HUES6 (cell line): Measurements from ENCODE around the gene SFXN1.

Experiments used
- H3K27ac ChIP-seq: 2 replicates; pipeline ENCODE4 v1.7.0; 2013; ENCODE audit warnings: low read depth, mild to moderate bottlenecking, low read length, inconsistent platforms
- H3K27me3 ChIP-seq: 2 replicates; pipeline ENCODE4 v1.6.1; 2013; ENCODE audit warnings: low read length; ENCODE audit not compliant: control insufficient read depth, insufficient read depth
- H3K36me3 ChIP-seq: 2 replicates; pipeline ENCODE4 v1.6.1; 2013; ENCODE audit warnings: low read length; ENCODE audit not compliant: control insufficient read depth, insufficient read depth
- H3K4me1 ChIP-seq: 2 replicates; pipeline ENCODE4 v1.6.1; 2013; ENCODE audit warnings: low read length; ENCODE audit not compliant: control insufficient read depth, insufficient read depth
- H3K4me3 ChIP-seq: 2 replicates; pipeline ENCODE4 v1.5.1; 2013; ENCODE audit warnings: low read depth, low read length
- H3K9ac ChIP-seq: one replicate; pipeline ENCODE4 v1.6.1; 2013; ENCODE audit warnings: mild to moderate bottlenecking, low read length
- H3K9me3 ChIP-seq: 2 replicates; pipeline ENCODE4 v1.6.1; 2013; ENCODE audit warnings: low read depth, low read length; ENCODE audit not compliant: control insufficient read depth, insufficient read depth

The SFXN1 gene

DNA sequence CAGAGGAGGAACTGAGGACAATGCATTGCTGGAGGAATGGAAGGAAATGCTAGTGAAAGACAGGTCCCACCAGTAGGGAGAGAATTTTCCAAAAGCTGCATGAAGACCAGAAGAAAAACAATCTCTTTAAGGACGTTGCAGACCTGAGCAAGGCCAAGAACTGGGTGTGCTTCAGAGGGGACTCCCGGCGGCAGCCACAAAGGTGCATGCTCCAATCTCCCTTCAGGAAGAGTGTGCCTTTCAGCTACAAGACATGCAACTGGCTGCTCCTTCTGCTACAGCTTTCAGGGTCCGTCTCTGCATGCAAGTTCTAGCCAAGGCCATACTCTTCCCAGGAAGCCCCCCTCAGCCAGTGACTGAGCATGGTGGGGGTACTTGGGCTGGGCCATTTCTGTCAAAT lies 62.9 kb downstream of the SFXN1 start:
- Histone ChIP-seq H3K27ac (no peak overlapping the region), H3K9ac (no peak overlapping the region), H3K36me3 (no peaks in the 10 kb centered on the region), H3K4me1 (peaks cover 11% of the 10 kb centered on the region), H3K9me3 (no peaks in the 10 kb centered on the region), H3K4me3 (no peak overlapping the region), H3K27me3 (no peaks in the 10 kb centered on the region)

DNA sequence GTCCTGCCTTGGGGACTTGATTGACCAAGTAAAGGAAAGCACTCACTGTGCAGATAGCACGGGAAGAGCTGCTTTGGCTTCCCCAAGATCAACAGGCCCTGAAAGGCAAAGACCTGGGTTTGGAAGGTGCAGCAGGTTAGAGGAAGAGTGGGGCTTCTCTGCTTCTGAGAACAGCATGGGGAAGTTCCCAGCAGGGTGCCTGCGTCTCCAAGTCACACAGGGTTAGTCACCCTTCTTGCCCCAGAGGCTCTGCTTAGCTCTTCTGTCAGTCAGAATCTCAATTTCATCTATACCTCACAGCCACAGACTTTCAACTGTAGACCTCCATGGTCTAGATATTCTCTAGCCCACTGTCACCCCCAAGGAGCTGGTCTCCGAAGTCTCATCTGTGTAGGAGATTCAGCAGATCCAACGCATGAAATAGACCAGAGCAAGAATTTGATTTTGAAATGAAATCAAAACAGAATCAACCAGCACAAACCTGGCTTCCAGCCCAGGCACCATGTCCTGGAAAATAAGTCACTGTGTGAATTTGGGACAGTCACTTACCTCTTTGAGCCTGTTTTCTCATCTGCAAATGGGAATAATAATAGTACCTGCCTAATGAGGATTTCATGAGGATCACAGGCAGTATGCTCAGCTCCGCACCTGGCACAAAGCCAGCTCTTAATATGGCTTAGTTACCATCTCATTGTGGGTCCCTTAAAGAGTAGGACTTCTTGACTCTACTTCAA lies 64.0 kb downstream of the SFXN1 start:
- no peaks in the 10 kb centered on the region for H3K9me3 ChIP-seq
- no peak overlapping the region for H3K9ac ChIP-seq
- H3K36me3 ChIP-seq = no peaks in the 10 kb centered on the region
- H3K4me1 ChIP-seq = peaks cover 17% of the 10 kb centered on the region
- H3K27me3 ChIP-seq = no peaks in the 10 kb centered on the region
- H3K27ac ChIP-seq = no peak overlapping the region
- H3K4me3 ChIP-seq = no peak overlapping the region

DNA sequence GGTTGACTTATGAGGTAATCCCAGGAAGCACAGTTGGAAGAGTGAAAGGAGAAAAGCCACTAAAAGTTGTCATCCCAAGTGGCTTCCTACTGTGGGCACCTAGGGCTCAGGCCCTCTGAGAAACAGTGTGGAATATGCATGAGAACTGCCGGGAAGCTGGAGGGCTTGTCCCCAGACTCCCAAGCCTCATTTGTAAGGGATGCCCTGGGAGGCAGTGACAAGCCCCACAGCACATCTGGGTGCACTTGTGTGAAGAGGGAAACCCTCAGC lies 64.5 kb downstream of the SFXN1 start:
- Histone ChIP-seq H3K4me1 (peaks cover 22% of the 10 kb centered on the region), H3K9ac (no peak overlapping the region), H3K27ac (no peak overlapping the region), H3K27me3 (no peaks in the 10 kb centered on the region), H3K4me3 (no peak overlapping the region), H3K36me3 (no peaks in the 10 kb centered on the region), H3K9me3 (no peaks in the 10 kb centered on the region)

DNA sequence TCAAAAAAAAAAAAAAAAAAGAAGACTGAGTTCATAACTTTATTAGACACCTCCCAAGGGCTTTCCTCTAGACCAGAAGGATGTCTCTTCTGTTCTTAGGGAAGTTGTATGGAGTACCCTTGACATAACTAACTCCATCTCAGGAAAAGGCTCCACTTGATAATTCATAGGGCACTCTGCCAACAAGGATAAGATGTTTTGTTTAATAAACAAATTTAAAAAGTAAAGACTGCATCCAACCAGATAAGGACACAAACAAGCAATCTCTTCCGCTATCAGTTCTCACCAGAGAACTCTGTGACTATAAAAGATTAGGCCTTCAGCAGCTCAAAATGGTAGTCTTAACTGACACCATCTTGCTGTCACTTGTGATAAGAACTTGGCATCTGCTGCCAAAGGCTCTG lies 65.8 kb downstream of the SFXN1 start:
- Histone ChIP-seq H3K27me3 (no peaks in the 10 kb centered on the region), H3K36me3 (no peaks in the 10 kb centered on the region), H3K27ac (no peak overlapping the region), H3K9me3 (no peaks in the 10 kb centered on the region), H3K4me3 (no peak overlapping the region), H3K9ac (no peak overlapping the region), H3K4me1 (peaks cover 34% of the 10 kb centered on the region)

DNA sequence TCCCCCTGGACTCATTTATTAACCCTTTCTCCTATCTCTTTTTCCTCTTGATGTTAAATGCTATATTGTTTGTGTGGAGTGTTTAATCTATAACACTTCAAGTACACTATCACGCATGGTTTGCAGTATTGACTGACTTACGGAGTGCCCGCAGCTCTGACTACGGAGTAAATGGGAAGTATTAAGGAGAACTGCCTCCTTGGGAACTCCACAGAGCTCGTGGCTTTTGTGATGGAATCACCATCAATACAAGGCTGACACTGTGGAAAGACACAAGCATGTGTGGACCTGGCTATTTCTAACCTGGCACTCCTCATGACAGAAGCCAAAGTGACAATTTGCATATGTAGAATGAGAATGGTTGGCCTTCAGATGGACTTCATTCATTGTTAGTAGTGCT lies 66.2 kb downstream of the SFXN1 start:
- no peak overlapping the region for H3K27ac ChIP-seq
- H3K4me3 ChIP-seq = no peak overlapping the region
- H3K36me3 ChIP-seq = no peaks in the 10 kb centered on the region
- H3K4me1 ChIP-seq = peaks cover 36% of the 10 kb centered on the region
- H3K27me3 ChIP-seq = no peaks in the 10 kb centered on the region
- H3K9me3 ChIP-seq = no peaks in the 10 kb centered on the region
- H3K9ac ChIP-seq = no peak overlapping the region

DNA sequence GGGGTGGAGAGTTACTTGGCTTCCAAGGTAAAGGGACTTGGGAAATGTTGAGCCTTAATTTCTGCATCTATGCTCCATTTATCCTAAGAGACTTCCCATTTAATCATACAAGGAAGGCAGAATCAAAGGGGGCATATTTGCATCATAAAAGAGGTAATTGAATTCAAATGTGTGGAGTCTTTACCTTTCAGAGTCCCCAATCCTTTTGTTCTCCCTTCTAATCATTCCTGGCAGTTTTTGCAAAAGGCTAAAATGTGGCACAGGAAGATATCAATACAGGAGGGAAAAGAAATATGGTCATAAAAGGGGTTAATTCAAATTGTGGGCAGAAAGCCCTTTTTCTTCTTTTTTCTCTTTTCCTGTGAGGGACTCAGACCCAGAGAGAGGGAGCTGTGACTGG lies 69.5 kb downstream of the SFXN1 start:
- Histone ChIP-seq H3K4me3 (peak overlapping the region; percentile 6; the same call in 1 of the 2 replicates), H3K9ac (peak overlapping the region; percentile 68), H3K27me3 (no peaks in the 10 kb centered on the region), H3K4me1 (peaks cover 29% of the 10 kb centered on the region), H3K27ac (peak overlapping the region; percentile 80), H3K36me3 (no peaks in the 10 kb centered on the region), H3K9me3 (no peaks in the 10 kb centered on the region)

DNA sequence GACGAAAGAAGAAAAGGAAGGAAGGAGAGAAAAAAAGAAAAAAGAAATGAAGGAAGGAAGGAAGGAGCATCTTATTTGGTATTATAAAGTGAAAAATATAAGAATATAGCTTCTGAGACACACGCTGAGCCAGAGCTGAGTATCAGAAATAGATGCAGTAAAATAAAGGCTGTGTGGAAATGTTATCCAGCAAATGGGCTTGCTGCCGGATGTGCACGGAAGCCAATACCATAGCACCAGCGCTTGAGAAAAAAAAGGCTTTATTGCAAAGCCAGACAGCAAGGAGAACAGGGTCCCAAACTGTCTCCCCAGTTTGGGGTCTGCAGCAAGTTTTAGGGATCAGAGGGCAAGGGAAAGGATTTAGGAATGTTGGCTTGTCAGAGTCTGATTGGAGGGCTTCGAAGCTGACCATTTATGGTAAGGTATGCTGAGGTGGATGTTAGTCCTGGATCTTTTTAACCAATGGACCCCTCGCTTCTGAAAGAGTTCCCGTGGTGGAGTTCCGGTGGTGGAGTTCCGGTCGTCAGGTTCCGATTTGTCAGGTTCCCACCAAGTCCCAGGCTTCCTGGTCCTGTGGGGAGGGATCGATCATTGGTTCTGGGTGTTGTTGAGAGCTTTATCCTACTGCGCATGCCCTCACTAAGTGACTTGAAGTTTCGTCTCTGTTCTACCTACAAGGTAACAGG lies 70.4 kb downstream of the SFXN1 start:
- H3K27ac ChIP-seq = peak overlapping the region; percentile 80
- no peaks in the 10 kb centered on the region for H3K27me3 ChIP-seq
- H3K9ac ChIP-seq = peak overlapping the region; percentile 68
- H3K4me1 ChIP-seq = peaks cover 29% of the 10 kb centered on the region
- no peaks in the 10 kb centered on the region for H3K9me3 ChIP-seq
- no peak overlapping the region for H3K4me3 ChIP-seq
- H3K36me3 ChIP-seq = no peaks in the 10 kb centered on the region

DNA sequence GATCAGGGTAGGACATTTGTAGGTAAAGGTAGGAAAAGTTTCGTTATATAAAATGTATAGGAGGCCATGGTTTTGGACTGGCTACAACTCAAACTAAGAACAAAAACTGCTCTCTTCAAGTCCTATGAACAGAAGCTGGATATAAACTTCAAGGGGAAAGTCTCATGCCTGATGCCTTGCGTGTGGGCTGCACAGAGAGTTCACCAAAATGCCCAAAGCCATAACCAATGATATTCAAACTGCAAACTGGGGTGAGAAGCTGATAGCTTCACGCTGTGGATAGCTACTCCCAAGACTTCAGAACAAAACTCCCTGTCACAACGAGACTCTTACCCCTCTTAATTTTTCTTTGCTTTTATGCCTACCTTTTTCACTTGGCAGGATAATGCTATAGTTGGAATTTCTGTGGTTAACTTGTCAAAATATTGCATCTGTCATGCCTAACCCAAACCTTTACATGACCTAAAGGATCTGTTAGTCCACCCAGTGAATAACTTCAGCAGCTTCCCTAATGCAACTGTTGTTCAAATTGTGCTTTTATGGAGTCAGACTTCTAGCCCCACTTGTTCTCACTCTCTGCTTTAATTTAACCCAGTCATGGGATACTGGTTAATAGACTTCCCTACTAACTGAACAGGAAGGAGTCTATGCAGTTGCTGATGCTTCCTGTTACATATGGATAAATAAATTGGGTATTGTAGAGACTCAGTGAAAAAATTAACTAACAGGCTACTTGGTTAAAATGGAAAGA lies 71.9 kb downstream of the SFXN1 start:
- Histone ChIP-seq H3K9ac (no peak overlapping the region), H3K27me3 (no peaks in the 10 kb centered on the region), H3K4me1 (peaks cover 32% of the 10 kb centered on the region)

DNA sequence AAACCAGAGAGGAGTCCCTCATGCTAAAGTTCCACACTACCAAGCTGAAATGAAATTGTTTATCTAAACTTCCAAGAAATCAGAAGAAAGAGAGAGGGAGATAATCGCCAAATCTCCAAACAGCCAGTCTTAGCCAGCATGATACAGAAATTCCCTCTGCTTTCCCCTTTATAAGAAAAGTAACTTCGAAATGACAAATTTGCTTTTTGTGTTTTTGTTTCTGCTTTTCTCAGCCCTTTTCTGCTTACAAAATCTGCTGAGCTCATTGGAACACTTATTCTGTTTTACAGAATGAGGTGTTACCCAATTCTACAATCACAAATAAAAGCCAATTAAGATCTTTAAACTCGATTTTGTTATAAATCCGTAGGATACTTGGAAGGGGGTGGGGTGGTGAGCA lies 72.9 kb downstream of the SFXN1 start:
- Histone ChIP-seq H3K4me1 (peaks cover 32% of the 10 kb centered on the region), H3K9ac (no peak overlapping the region), H3K4me3 (no peak overlapping the region), H3K27ac (no peak overlapping the region), H3K36me3 (no peaks in the 10 kb centered on the region), H3K9me3 (no peaks in the 10 kb centered on the region), H3K27me3 (no peaks in the 10 kb centered on the region)

More for the DNA sequence above, 71.9 kb downstream of the SFXN1 start:
- Histone ChIP-seq H3K4me3 (no peak overlapping the region), H3K9me3 (no peaks in the 10 kb centered on the region), H3K27ac (no peak overlapping the region), H3K36me3 (no peaks in the 10 kb centered on the region)

DNA sequence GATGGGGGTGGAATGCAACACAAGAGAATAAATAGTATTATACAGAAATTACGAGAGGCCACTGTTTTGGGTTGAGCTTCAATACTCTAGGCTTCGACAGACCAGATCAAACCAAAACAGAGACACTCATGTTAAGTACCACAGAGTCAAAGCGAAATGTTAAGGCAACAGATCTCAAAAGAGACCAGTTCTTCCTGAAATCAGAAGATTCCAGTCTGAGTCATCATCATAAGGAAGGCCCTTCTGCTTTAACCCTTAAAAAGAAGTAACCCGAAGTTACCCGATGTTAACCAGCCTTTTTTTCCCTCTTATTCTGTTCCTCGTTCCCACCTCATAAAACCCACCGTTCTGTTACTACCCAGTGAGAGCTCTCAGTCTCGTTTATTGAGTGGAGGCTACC lies 75.9 kb downstream of the SFXN1 start:
- H3K36me3 ChIP-seq = no peaks in the 10 kb centered on the region
- H3K4me1 ChIP-seq = peaks cover 17% of the 10 kb centered on the region
- no peaks in the 10 kb centered on the region for H3K27me3 ChIP-seq
- no peak overlapping the region for H3K4me3 ChIP-seq
- H3K9me3 ChIP-seq = no peaks in the 10 kb centered on the region
- H3K27ac ChIP-seq = no peak overlapping the region
- no peak overlapping the region for H3K9ac ChIP-seq

DNA sequence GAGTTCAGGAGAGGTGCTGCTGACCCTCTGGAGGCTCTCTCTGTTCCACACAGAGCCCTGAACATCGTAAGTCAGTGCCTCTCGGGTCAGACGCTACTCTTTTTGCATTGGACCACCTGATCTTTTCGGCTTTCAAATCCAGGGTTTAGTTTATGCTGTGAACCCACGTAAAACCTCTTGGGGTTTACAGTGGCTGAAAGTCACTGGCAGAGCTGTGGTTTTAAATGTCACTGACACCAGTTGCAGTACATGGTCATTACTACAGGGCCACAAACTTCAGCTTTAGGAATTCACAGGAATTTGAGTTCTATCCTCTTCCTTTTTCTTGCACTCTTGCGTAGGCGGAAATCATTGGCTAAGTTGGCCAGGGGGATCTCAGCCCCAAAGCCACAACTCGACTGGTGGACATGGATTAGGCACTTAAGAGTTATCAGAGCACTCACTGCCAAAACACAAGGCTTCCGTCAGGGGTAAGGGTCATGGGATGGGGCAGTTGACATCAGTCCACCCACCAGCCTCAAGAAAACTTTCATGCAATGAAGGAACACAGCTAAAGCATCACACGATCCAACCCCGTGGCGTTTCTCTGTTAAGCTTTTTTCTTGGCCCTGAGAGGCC lies 76.9 kb downstream of the SFXN1 start:
- Histone ChIP-seq H3K4me3 (no peak overlapping the region), H3K9me3 (no peaks in the 10 kb centered on the region), H3K27ac (no peak overlapping the region), H3K4me1 (peaks cover 23% of the 10 kb centered on the region), H3K36me3 (no peaks in the 10 kb centered on the region), H3K27me3 (no peaks in the 10 kb centered on the region), H3K9ac (no peak overlapping the region)
